GM12892 (cell line): ENCODE results near the gene PDIA3.
"Not testable (repeated sequence)": the region's sequence is repeated elsewhere in the genome, so short reads cannot be mapped to it uniquely, and the experiment has no call there.

ENCODE experiments used
- DNase-seq: peaks from one replicate; pipeline ENCODE4 v3.0.0; 2011; ENCODE audit not compliant: insufficient read length
- FAIRE-seq: peaks from 2 replicates; lab custom pipeline; 2011; peaks lifted over from hg19 to GRCh38; lab: Jason Lieb, UNC
- POLR2A ChIP-seq: IDR thresholded peaks from 2 replicates; pipeline ENCODE4 v1.6.1; 2011; ENCODE audit warnings: low read depth, low read length, control low read depth
- POLR2AphosphoS5 ChIP-seq: IDR thresholded peaks from 2 replicates; pipeline ENCODE4 v1.6.1; 2011; ENCODE audit warnings: low read depth, low read length, control low read depth
- TAF1 ChIP-seq: IDR thresholded peaks from 2 replicates; pipeline ENCODE4 v1.6.1; 2011; ENCODE audit warnings: low read depth, mild to moderate bottlenecking, control low read depth, low read length, borderline replicate concordance

Gene PDIA3

GRCh38 chr15:43791993-43792760 is 45.9 kb downstream of the PDIA3 start, which contains the start of gene SERF2:
TSS of gene SERF2 (plus strand) at chr15:43792320. CDS start at chr15:43792377, 57 bp downstream.
- TF ChIP-seq POLR2A (peak; percentile 97), TAF1 (peak; percentile 54; the same call in 1 of the 2 replicates), POLR2AphosphoS5 (peak; percentile 98)
- peak; percentile 98 for DNase-seq
- peak; percentile 98 for FAIRE-seq

- FAIRE-seq = no peak
- TF ChIP-seq TAF1 = no peak
- no peak for TF ChIP-seq POLR2AphosphoS5
- TF ChIP-seq POLR2A = no peak
Observed at GRCh38 chr15:43792761-43793476, 46.7 kb downstream of the PDIA3 start.

GRCh38 chr15:43793647-43794046 is 47.4 kb downstream of the PDIA3 start:
- FAIRE-seq = no peak
- TF ChIP-seq TAF1 (no peak), POLR2A (peak; percentile 14; the same call in 1 of the 2 replicates)
- no peak for DNase-seq

More at GRCh38 chr15:43792761-43793476, 46.7 kb downstream of the PDIA3 start:
- DNase-seq = peak; percentile 33

- no peak for FAIRE-seq
- no peak for TF ChIP-seq TAF1
- TF ChIP-seq POLR2AphosphoS5 = peak; percentile 10
- TF ChIP-seq POLR2A = no peak
- DNase-seq = no peak
Observed at GRCh38 chr15:43794269-43795037, 48.2 kb downstream of the PDIA3 start.

- DNase-seq (no peak), FAIRE-seq (no peak)
- no peak for TF ChIP-seq POLR2A
- TF ChIP-seq POLR2AphosphoS5 = no peak
- TF ChIP-seq TAF1 = no peak
Observed at GRCh38 chr15:43795197-43795596, 49.0 kb downstream of the PDIA3 start.

GRCh38 chr15:43795997-43796396 is 49.8 kb downstream of the PDIA3 start:
- DNase-seq = no peak
- TF ChIP-seq TAF1 (no peak), POLR2A (no peak), POLR2AphosphoS5 (no peak)
- no peak for FAIRE-seq

GRCh38 chr15:43796566-43796965 is 50.3 kb downstream of the PDIA3 start:
- DNase-seq = no peak
- no peak for FAIRE-seq
- TF ChIP-seq POLR2A (no peak), TAF1 (no peak), POLR2AphosphoS5 (no peak)

GRCh38 chr15:43799209-43799944 is 53.1 kb downstream of the PDIA3 start:
- DNase-seq (no peak), FAIRE-seq (peak; percentile 21)
- TF ChIP-seq TAF1 (no peak), POLR2AphosphoS5 (no peak), POLR2A (no peak; the same call in 1 of the 2 replicates)

- TF ChIP-seq POLR2A = no peak
- TF ChIP-seq POLR2AphosphoS5 = no peak
- TF ChIP-seq TAF1 = no peak
- no peak for DNase-seq
- FAIRE-seq = no peak
Observed at GRCh38 chr15:43799945-43800285, 53.7 kb downstream of the PDIA3 start, which contains the start of gene SERINC4. TSS of gene SERINC4 (minus strand) at chr15:43800220. CDS start at chr15:43799986, 234 bp downstream.

- TF ChIP-seq TAF1 (peak; percentile 71), POLR2AphosphoS5 (peak; percentile 93), POLR2A (peak; percentile 92; the same call in 1 of the 2 replicates)
- FAIRE-seq = peak; percentile 87
- peak; percentile 86 for DNase-seq
Observed at GRCh38 chr15:43800286-43801141, 54.3 kb downstream of the PDIA3 start, which contains the start of gene HYPK. TSS of gene HYPK (plus strand) at chr15:43800599. CDS start at chr15:43800623, 24 bp downstream.

- not testable (repeated sequence) for DNase-seq, FAIRE-seq
Observed at GRCh38 chr15:43802676-43803075, 56.4 kb downstream of the PDIA3 start.
